GM18520 (cell line): Measurements from ENCODE around the gene ANO7.

Source experiments
- ATAC-seq: cut with Tn5 transposase; IDR thresholded peaks from one replicate; pipeline ENCODE4 v1.9.1; 2021; ENCODE audit not compliant: unreplicated experiment

The ANO7 gene

DNA sequence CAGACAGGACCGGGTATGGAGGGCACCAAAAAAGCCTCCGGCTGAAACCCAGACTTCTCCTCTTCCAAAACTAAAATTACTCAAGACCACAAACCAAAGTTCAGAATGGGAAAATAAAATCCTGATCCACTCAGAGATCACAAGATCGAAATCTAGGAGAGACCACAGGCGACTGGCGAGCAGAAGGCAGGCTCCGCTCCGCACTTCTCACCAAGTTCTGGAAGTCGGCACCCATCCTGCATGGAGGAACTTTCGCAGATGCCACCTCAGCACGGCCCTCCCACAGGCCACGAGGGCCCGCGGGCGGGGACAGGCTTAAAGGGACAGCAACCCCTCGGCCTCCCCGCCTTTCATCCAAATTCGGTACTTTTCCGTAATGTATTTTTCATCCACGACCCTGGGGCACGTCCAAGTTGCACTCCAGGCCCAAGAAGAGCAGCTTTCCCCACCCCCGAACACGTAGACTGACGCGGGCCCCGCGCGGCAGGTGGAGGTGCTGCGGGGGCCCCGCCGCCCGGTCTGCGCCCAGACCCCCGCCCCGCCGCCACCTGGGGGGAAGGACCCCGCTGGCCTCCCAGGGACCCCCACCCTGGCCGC, 83.3 kb downstream of the ANO7 start:
- no peak for ATAC-seq

DNA sequence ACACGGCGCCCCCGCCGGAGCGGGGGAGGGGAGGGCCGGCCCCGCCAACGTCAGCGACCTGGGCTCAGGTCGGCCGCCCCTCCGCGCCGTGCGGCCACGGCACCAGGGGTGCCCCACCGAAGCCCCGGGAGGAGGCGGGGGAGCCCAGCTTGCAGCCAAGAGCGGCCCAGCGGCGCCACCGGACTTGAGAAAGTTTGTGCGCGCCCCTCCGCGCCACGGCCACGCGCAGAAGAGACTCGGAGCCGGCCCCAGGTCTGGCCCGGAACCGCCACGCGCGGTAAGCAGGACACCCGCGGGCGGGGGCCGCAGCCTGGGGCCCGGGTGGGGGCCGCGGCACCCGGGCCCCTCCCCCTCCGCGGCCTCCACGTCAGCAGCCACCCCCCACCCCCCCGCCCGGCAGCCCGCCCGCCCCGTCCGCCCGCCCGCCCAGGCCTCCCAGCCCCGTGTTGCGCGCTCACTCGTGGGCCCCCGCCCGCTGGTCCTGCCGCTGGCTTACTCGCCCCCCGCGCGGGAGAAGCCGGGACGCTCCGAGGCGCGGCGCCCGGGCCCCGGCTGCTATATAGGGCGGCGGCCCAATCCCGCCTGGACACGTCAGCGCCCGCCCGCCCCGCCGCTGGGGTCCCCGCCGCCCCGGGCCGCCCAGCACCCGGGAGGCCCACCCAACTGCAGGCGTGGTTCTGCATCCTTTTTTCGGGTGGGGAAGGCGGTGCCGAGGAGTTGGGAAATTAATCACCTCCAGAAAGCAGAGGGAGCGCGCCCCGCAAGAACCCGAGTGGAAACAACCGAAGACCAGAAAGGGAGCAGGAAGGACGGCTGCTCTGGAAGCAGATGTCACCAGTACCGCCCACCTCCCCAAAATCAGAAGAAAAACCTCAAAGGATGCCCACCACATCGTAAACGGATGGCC, 84.1 kb downstream of the ANO7 start:
- no peak for ATAC-seq

DNA sequence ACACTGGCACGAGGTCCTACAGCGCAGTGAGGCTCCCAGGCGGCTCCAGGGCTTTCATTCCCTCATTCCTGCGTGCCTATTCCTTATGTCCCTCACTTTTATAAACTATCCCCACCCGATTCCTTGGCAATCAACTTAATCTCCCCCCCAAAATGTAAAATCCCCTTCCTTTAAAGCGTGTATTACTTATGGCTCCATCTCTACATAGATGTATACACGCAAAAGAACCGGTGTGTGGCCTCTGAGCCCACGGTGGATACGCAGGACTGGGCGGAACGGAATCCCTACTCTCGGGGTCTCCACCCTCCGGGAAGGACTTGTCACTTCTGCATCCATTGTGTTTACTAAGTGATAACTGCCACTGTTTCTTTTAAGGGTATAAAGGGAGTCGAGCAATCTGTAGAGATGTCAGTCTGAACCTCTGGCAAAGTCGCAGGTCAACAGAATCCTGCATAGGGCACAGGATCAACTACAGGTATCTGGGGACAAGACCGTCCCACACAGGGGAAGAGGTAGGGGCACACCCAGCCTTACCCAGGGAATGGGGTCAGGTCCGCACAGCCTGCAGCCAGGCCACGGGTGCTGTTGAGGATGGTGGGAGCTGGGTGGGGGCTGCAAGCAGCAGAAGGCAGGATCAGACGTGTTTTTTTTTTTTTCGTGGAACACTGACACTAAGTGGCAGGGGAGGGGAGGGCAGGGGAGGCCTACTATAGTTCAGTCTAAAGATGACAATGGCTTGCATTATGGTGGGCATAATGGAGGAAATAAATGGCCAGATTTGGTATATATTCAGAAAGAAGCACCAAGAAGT, 84.9 kb downstream of the ANO7 start:
- ATAC-seq = no peak

DNA sequence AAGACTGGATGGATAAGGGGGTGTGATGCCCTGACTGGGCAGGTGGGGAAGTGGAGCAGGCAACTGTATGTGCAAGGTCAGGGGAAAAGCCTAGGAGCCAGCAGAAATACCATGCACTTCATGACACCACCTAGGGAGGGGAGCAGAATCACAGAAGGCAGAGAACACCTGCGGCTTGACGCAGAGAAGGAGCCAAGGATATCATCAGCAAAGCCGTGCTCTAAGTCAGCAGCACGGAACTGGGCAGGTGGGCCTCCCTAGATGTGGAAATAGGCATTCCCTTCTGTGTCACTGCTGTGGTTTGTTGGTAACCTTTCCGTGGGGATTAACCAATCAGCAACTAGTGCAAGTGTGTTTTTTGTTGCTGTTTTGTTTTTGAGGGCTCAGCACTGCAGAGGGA, 85.7 kb downstream of the ANO7 start:
- ATAC-seq = no peak
